GM19240 (cell line): ENCODE data around the gene RPP25.

Experiments
- DNase-seq: peaks from one replicate; pipeline ENCODE4 v3.0.0; 2011; ENCODE audit warnings: low spot score; ENCODE audit not compliant: insufficient read length

The RPP25 gene, protein sequence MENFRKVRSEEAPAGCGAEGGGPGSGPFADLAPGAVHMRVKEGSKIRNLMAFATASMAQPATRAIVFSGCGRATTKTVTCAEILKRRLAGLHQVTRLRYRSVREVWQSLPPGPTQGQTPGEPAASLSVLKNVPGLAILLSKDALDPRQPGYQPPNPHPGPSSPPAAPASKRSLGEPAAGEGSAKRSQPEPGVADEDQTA

DNA sequence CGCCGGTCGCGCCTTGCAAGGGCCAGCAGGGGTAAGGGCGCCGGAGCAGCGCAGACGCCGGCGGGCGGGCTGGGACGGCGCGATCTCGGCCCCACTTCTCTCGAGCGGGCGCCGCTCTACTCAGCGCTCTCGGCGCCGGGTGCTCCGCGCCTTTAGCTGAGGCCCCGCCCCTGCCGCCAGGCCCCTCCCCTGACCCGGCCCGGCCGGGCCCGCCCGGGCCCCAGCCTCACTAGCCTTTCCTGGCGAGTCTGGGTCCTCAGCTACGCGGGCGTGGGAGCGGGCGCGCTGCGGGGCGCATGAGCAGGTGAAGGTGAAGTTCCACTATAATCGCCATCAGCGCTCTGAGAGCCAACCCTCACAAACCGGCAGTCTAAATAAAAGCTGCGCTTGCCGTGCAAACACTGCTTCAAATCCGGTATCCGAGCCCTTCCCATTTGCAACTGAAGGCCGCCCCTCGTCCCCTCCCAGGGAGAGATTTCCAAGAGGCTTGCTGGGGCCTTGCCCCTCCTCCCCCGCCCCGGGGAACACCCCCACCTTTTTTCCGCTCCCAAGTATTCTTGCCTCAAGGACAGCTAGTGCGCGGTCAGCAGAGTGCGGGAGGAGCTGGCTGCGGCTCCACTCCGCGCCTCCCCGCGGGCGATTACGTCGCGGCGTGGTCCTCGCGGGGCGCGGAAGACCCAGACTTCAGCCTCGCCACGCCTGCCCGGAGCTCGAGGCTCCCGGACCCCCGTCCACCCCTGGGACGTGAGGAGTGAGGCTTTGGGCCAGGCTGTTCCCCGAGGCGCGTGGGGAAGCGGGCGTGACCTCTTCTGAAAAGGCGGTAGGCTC is at the start of gene RPP25:
TSS of gene RPP25 (minus strand) at position 125 of the 828 bp plus-strand sequence. CDS start 189 bp downstream, outside the sequence.
- peak; percentile 53 for DNase-seq

DNA sequence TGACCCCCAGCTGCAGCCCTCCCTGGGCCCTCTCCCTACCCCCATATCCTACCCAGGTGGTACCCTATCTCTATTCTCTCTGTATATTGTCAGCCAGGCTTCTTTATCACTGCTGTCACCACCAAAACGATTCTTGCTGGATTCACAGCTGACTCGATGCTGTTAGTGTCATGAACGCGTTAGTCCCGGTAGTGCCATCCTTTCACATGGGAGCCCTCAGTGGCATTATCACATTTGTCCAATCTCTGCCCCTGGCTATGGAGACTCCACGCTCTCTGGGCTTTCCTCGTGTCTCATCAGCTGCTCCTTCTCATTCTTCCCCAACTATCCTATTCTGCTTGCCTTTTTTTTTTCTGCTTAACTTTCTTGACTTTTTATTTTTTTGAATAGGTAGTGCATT is 45.8 kb upstream of the RPP25 start:
- no peak for DNase-seq

DNA sequence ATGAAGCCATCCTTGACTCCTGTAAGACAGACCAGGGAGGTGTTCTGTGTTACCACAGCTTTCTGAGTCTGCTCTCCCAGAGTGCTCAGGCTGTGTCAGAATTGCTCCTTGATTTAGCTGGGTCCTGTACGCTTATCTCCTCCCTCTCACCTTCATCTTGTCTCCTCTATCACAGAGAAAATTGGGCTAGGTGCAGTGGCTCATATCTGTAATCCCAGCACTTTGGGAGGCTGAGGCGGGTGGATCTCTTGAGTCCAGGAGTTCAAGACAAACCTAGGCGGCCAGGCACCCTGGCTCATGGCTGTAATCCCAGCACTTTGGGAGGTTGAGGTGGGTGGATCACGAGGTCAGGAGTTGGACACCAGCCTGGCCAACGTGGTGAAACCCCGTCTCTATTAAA is 44.7 kb upstream of the RPP25 start:
- DNase-seq = no peak

DNA sequence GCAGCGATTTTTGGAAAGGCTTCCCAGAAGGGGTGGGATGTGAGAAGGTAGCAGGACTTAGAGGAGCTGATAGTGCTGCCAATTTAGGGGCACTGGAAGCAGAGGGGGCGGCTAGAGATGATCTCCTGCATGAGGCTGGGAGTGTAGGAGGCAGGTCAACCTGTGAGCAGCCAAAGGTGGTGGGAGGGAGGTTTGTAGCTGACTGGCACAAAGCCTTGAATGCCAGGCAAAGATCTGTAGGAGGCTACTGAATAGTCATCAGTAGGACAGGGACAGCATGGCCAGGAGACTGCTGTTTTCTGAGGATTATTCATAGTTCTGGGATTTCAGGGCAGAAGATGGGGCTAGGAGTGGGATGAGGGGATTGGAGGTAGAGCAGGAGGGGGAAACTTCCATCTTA is 41.0 kb upstream of the RPP25 start:
- no peak for DNase-seq

DNA sequence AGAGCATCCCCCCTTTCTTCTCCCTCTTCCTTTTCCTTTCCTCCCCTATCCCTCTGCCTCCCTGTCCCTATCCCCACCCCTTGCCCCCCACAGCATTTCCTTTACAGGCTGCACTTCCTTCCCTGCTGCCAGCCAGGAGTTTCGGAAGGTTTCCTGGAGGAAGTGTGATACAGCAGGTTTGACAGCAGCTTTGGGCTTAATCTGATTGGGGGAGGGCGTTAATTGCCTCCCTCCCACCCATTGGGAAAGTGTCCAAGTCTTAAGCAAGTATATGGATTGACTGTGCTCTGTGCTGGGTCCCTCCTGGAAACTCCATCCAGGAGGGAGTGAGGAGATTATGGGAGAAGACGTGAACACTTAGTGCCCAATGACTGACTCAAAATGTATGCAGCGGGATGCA is 40.6 kb upstream of the RPP25 start:
- no peak for DNase-seq

DNA sequence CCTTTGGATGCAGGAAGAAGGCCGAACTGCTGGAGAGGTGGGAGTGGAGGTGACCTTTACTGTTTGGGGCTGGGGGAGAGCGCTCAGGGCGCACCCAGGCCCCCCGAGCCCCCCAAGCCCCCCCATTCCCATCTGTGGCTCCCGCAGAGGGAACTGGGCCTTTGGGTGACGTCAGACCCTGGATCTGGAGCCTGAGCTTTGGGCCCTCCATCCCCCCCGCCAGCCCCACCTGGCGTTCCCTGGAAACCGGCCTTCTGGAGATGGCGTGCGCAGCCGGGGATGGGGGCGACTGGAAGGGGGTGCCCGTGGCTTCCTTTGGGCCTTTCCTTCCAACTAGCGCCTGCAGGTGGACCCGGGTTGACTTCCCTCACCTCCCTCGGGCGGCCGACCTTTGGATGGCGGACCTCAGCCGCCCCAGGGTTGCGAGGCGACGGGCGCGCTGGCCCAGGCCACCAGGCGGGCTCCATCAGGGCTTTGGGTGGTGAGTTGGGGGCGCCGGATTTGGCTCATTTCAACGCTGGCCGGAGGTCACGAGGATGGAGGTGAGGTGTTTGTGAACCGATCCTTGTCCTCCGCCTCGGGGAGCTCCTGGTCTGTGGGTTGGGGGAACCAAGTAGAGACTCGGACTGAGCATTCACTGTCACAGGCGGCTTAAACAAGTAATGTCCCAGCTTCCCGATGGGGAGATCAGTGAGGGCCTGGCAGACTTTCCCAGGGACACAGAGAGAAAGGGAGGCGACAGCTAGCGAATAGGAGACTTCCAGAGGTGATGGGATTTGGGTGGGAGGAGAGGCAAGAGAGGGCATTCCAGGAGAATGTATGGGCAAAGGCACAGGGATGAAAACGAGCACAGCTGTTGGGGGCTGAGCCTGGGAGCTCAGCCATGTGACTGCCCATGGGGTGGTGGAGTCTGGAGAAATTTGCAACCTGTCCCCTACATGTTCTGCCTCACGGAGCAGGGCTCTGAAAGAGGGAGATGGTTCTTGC is 39.5 kb upstream of the RPP25 start:
- no peak for DNase-seq

DNA sequence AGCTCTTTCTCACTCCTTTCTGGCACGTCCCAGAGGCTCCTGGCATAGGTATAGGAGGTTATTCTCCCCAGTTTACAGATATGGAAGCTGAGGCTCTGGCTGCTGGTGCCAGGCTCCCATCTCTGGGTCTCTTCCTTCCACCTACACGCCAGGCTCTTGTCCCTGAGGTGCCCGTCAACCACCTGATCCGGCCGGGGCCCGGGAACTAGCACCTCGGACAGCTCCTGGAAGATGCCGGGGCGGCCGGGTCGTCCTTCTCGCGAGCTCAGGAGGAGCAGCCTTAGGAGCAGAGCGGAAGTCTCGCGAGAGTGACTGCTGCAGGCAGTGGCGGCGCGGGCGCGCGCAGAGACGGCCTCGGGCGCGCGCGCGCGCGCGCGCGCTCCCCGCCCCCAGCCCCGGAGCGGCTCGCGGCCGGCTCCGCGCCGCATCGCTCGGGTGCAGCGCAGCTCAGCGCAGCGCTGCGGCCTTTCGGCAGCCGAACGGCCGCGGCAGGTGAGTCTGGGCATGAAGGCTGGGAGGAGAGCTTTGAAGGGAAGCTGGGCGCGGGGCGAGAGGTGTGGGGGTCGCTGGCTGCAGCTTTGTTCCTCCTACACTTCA is 38.7 kb upstream of the RPP25 start, which contains the start of gene SCAMP5:
TSS of gene SCAMP5 (plus strand) at position 382 of the 597 bp plus-strand sequence. CDS start 16,277 bp downstream, outside the sequence.
- peak; percentile 96 for DNase-seq

DNA sequence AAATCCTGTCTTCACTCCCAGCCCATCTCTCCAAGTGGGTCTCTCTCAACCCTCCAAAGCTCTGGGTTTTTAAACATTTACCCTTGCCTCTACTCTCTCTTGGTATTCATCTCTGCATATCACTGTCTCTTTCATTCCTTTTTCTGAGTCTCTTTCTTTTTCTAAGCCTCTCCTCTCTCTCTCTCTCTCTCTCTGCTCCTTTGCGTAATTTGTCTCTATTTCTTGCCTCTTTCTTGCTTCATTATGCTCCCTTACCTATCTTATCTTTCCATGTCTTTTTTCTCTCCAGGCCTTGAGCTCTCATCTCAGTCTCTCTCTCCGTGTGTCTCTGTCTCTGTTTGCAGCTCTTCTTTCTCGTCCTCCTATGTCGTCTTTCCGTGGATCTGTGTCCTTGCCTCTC is 38.1 kb upstream of the RPP25 start:
- DNase-seq = no peak

DNA sequence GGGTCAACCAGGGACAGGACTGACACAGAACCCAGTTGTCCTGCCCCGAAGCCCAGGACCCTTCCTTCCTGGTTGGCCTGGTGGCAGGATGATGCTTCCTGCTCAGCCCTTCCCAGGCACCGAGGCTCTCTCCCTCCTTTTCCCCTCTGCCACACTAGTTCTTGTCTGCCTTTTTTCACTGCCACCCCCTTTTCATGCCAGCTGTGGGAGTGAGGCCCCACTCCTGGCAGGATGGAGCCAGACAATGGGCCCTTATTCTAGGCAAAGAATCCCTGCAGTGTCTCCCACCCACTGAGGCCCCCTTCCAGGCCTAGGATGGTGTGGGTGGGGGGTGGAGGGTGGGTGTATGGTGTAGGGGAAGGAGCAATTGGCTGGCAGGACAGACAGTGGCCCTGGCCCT is 37.7 kb upstream of the RPP25 start:
- DNase-seq = no peak

DNA sequence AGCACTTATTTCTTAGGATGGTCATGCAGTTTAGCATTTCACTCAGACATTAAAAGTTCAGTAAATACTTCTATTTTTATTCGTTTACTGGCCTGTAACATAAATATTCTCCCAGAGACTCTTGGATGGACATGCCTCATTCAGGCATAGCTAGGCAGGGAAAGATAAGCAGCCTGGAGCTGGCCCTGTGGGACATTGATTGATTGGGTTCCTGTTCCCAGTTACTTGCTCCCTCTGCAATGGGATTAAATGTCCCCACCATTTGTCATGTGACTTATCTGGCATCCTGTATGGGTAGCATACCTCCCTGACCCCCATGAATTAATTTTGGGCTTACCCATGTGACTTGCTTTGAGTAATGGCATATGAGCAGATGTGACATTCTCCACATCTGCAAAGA is 36.0 kb upstream of the RPP25 start:
- DNase-seq = no peak

DNA sequence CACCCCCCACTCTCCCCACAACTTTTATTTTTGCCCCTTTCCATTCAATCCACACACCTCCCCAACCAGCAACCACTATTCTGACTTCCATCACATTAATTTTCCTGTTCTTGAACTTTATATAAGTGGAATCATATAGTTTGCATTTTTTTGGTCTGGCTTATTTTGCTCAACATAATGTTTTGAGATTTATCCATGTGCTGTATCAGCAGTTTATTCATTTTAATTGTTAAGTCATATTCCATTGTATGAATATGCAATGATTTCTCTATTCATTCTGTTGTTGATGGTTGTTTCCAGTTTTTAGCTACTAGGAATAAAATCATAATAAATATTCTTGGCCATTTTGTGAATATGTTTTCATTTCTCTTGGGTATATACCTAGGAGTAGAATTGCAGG is 33.0 kb upstream of the RPP25 start:
- no peak for DNase-seq

DNA sequence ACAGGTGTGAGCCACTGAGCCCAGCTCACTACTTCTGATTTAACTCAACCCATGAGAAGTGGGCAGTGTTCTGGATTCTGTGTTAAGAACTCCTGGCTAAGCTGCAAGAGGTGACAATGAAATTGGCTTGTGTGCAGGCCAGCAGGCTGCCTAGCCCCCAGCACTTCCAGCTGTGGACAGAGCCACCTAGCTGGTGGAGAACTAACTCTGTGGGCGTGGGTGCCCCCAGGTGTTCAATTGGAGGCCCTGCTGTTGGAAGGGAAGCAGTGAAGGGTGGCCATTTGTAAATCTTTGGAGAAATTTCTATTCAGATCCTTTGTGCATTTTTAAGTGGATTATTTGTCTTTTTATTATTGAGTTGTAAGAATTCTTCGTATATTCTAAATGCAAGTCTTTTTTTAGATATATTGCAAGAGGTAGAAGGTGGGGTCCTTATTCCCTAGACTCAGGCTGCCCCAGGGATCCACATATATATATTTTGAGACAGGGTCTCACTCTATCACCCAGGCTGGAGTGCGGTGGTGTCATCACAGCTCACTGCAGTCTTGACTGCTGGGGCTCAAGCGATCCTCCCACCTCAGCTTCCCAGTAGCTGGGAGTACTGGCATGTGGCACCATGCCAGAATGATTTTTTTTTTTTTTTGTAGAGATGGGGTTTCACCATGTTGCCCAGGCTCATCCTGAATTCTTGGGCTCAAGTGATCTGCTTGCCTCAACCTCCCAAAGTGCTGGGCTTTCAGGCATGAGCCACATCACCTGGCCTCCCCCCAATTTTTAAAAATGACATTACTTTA is 31.6 kb upstream of the RPP25 start:
- DNase-seq = no peak

DNA sequence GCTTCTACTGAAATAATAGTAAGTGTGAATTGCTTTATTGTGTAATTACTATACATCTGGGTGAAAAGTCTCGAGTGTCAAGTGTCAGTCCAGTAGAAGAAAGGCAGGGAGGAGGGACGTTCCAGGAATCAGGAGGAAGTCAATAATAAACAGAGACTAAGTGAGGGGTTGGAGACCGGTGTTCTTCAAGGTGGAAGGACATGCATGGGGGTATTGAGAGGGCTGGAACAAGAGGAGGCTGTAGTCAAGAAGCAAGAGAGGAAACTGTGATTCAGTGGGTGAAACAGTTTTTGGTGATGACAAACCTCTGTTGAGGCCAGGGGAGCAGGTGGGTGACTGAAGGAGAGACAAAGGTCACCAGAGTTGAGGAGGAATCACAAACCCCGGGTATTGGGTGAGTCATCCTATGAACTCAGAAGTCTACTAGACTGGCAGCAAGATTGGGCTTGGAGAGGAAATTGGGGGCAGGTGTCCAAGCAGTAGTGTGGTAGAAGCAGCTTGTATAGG is 27.2 kb upstream of the RPP25 start:
- no peak for DNase-seq

DNA sequence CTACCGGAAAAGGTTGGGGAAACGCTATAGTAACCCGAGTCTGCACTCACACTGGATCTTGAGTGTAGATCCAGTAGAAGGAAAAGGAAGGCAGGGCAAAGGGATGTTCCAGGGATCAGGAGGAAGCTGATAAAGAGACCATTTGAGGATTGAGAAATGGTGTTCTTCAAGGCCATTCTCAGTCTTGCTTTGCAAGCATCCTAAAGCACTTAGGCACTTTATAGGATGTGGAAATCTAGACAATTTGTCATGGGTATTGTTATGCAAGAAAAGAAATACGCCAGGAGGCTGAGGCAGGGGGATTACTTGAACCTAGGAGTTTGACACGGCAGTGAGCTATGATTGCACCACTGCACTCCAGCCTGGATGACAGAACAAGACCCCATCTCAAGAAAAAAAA is 25.6 kb upstream of the RPP25 start:
- DNase-seq = no peak

DNA sequence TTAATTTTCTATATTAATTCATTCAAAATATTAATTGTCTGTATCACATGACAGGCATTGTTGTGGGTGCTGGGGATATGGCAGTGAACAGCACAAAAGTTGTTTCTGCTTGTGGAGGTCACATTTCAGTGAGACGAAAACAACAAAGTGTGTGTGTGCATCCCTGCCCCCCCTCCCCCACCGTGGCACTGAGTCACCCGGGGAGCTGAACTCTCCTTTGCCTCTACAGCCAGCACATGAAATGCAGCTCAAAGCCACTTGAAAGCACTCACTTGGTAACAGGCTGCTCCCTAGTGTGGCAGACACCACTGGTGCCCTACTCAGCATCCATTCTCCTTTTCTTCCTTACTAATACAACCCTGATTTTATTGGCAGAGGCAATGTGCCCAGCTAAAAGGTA is 21.9 kb upstream of the RPP25 start:
- DNase-seq = no peak

DNA sequence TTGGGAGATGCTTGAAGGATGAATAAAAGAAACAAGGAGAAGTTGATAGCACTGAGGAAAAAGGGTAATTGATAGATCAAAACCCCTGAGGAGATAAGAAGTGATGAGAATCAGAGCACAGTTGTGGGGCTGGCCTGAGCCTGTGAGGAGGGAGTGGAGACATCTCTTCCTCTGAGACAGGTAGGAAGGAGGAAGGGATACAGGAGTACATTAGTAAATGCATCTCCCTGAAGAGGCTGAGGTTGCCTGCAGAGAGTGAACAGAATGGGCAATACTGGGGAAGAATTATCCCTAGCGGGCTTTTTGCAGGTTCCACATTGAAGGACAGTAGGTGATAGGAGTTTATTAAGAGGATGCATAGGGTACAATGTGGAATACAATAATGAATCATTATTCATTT is 21.5 kb upstream of the RPP25 start:
- no peak for DNase-seq

DNA sequence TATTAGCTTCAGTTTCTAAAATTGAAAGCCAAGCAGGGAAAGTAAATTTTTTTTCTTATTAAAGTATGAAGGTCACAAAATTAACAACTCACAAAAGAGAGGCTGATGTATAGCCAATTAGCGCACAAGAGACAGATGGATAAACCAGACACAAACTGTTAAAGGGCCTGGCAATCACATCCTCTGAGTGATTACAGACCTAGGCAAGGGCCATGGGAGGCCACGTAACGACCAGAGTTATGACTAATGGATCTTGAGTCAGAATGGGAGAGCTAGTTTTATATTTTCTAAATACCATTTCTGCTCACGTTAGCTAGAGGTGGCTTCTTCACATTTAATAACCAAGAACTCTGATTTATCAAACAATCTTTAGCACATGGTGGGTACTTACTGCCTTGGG is 21.0 kb upstream of the RPP25 start:
- no peak for DNase-seq

DNA sequence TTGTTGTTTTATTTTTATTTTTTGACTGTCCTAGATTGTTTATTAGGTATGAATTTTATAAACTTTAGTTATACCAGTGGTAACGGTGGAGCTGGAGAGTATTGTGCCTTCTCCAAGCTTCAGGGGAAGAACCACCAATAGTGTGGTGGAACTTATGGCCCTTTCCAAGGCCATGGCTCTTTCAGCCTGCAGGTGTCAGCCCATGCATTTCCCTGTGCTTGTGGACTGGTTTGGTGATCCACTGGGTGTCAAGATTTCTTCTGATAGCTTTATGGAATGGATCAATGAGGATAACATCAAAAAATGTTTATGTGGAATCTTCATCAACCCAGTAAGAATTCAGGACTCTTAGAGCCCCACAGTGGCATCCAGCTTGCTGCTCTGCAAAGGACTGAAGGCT is 19.6 kb upstream of the RPP25 start:
- DNase-seq = no peak

DNA sequence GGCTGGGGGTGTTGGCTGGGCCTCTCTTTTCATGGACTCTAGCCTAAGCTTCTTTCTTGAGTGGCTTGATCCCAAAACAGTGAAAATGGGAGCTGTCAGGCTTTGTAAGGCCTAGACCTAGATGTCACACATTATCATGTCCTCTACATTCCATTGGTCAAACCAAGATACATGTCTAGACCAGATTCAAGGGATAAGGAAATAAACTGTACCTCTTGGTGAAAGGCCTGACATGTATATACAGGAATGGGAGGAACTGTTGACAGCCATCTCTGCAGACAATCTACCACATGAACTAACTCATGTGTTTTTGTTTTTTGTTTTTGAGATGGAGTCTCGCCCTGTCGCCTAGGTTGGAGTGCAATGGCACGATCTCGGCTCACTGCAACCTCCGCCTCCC is 11.1 kb upstream of the RPP25 start:
- no peak for DNase-seq

DNA sequence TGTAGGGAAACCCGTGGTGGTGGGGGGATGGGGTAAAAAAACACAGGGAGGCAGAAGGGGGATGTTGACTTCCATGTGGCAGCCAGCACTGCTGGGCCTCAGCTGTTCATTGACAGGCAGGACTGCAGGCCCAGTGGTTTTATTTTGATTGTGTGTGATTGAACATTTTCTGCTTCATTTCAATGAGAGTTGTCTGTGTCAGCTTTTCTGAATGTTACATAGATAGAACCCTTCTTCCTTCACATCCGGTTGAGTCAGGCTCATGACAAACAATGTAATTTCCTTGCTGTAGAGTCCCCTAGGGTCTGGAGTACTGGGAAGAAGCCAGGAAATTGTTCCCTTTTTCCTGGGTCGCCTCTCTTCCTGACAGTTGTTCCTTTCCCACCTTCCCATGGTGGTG is 8.2 kb upstream of the RPP25 start:
- DNase-seq = no peak
